HepG2 (cell line): ENCODE data around the gene C10orf90. TPM values are rescaled to one million over a fixed set of nuclear protein-coding genes. Genes with fewer than 3 reads are reported as not detected.

Experiments used
- ATAC-seq: fragments of 200-7000 bp; cut with Tn5 transposase; 3 replicates; pipeline ENCODE4 v1.9.1; 2020; ENCODE audit warnings: mild to moderate bottlenecking, moderate library complexity
- BruUV-seq: library from RNA; stranded (reverse); fragments of 400-500 nt; replicated peaks from 2 replicates; lab custom pipeline; 2021; lab: Mats Ljungman, UMichigan
- CTCF ChIA-PET: fragments of 300-600 bp; formaldehyde crosslinking; extraction: SDS; loops from one replicate; lab custom pipeline; 2021; ENCODE audit warnings: low total read pairs, inconsistent platforms, low intra/inter-chr PET ratio; lab: Yijun Ruan, JAX
- POLR2A ChIA-PET: fragments of 350-600 bp; sonication (Branson Sonifier 250); formaldehyde crosslinking; loops from one replicate; lab custom pipeline; 2020; ENCODE audit warnings: antibody characterized with exemption, inconsistent platforms; lab: Yijun Ruan, JAX
- DNase-seq: peaks from one replicate; pipeline ENCODE4 v3.0.0-alpha.2; 2015; ENCODE audit warnings: low spot score
- FAIRE-seq: peaks from 3 replicates; lab custom pipeline; 2011; peaks lifted over from hg19 to GRCh38; lab: Jason Lieb, UNC
- H2AFZ ChIP-seq: one replicate; pipeline ENCODE4 v1.6.1; 2011; ENCODE audit warnings: low read length, inconsistent platforms
- H3K27ac ChIP-seq: fragments of 300-600 bp; 3 replicates; pipeline ENCODE4 v1.8.0; 2011; ENCODE audit warnings: mixed run types, mild to moderate bottlenecking, mixed read lengths, low read length, inconsistent platforms; ENCODE audit not compliant: insufficient read depth; ENCODE audit errors: extremely low read length
- H3K27me3 ChIP-seq, 2 experiments: fragments of 200-600 bp in 1 of 2; 2 replicates in 1 of 2; 3 replicates in 1 of 2; pipeline versions ENCODE4 v1.6.0 to v1.8.0; 2011; ENCODE audit warnings: low read length in 2 of 2, mild to moderate bottlenecking in 2 of 2, moderate library complexity in 2 of 2, inconsistent platforms in 1 of 2; ENCODE audit not compliant: insufficient read depth in 2 of 2, control insufficient read depth in 1 of 2
- H3K36me3 ChIP-seq, 2 experiments: fragments of 200-600 bp in 1 of 2; replicated peaks in 1 of 2; 2 replicates in 1 of 2; 3 replicates in 1 of 2; pipeline versions ENCODE4 v1.5.1 to v1.8.0; 2011; ENCODE audit warnings: low read length in 2 of 2, inconsistent platforms in 1 of 2; ENCODE audit not compliant: insufficient read depth in 2 of 2, control insufficient read depth in 1 of 2
- H3K4me1 ChIP-seq: 2 replicates; pipeline ENCODE4 v1.5.1; 2012; ENCODE audit warnings: low read length, inconsistent platforms; ENCODE audit not compliant: insufficient read depth
- H3K4me2 ChIP-seq: 2 replicates; pipeline ENCODE4 v1.6.0; 2011; ENCODE audit warnings: low read depth, low read length, inconsistent platforms
- H3K4me3 ChIP-seq, 3 experiments: fragments of 200-600 bp in 1 of 3; sonication (generic), shearing (Covaris generic) in 1 of 3; replicated peaks in 1 of 3; 2 replicates each; pipeline ENCODE4 v1.5.1; 2011 to 2016; ENCODE audit warnings: low read length in 3 of 3, inconsistent platforms in 2 of 3, low read depth in 2 of 3, mild to moderate bottlenecking in 2 of 3, control low read depth in 1 of 3, mixed read lengths in 1 of 3; ENCODE audit not compliant: insufficient read depth in 1 of 3
- H3K79me2 ChIP-seq: one replicate; pipeline ENCODE4 v1.6.1; 2011; ENCODE audit warnings: low read length, inconsistent platforms; ENCODE audit not compliant: insufficient read depth
- H3K9ac ChIP-seq: 2 replicates; pipeline ENCODE4 v1.6.0; 2011; ENCODE audit warnings: mild to moderate bottlenecking, low read depth, low read length, inconsistent platforms; ENCODE audit not compliant: insufficient read depth
- H3K9me3 ChIP-seq: 2 replicates; pipeline ENCODE4 v1.5.1; 2012; ENCODE audit warnings: mild to moderate bottlenecking, low read length
- H4K20me1 ChIP-seq: 2 replicates; pipeline ENCODE4 v1.6.0; 2011; ENCODE audit warnings: inconsistent platforms, mild to moderate bottlenecking, low read length, moderate library complexity; ENCODE audit not compliant: insufficient read depth
- HNRNPK ChIP-seq: fragments of 200-400 bp; formaldehyde crosslinking; IDR thresholded peaks from 2 replicates; pipeline ENCODE4 v1.6.1; 2018; ENCODE audit warnings: low read length, low read depth, moderate library complexity, mild to moderate bottlenecking; ENCODE audit not compliant: poor library complexity, severe bottlenecking
- MTERF4 ChIP-seq: sonication (generic); formaldehyde crosslinking; IDR thresholded peaks from 2 replicates; pipeline ENCODE4 v1.8.0; 2023; ENCODE audit warnings: mild to moderate bottlenecking, missing genetic modification reagents
- NFRKB ChIP-seq: fragments of 450-650 bp; IDR thresholded peaks from 2 replicates; pipeline ENCODE4 v1.6.1; 2017
- U2AF1 ChIP-seq: fragments of 200-400 bp; formaldehyde crosslinking; optimal IDR thresholded peaks from 2 replicates; pipeline ENCODE3; 2017; ENCODE audit warnings: mild to moderate bottlenecking, low read depth, low read length
- ZNF569 ChIP-seq: sonication (generic); formaldehyde crosslinking; IDR thresholded peaks from 2 replicates; pipeline ENCODE4 v1.5.0; 2020; ENCODE audit warnings: mild to moderate bottlenecking, missing genetic modification reagents, moderate library complexity, borderline replicate concordance
- WGBS: methylation state at CpG from one replicate; pipeline ENCODE4 v1.1.6; 2017; ENCODE audit warnings: low lambda C conversion rate; 5-methylcytosine and 5-hydroxymethylcytosine counted together
- in situ Hi-C: cut with HindIII; loops from 2 replicates; pipeline ENCODE4 v1.10.0; 2017; ENCODE audit warnings: low pct_unique_long_range_greater_than_20kb; ENCODE audit not compliant: extremely low pct_ligation_motif_present
- intact Hi-C: fragments of 100-400 bp; cut with micrococcal nuclease; formaldehyde crosslinking; loops from one replicate; pipeline ENCODE4 v1.10.0; 2022; ENCODE audit not compliant: unreplicated experiment
- polyA plus RNA-seq, 8 experiments: library from polyadenylated mRNA; depleted of rRNA in 3 of 8; stranded (reverse) in 7 of 8; unstranded in 1 of 8; fragments of >200 nt; fragmentation: Illumina TruSeq in 4 of 8; extraction: Trizol in 4 of 8; gene quantifications; 2 replicates each; pipeline versions ENCODE4 v1.2.1 to v1.2.3, GENCODE V29; 2011 to 2016; ENCODE audit warnings: low read depth in 4 of 8, missing spikeins in 1 of 8, mixed read lengths in 1 of 8; ENCODE audit not compliant: insufficient read depth in 1 of 8
- total RNA-seq, 5 experiments: library from RNA; depleted of rRNA; stranded (reverse); fragments of >200 nt; fragmentation: Illumina TruSeq; extraction: Trizol; gene quantifications; 2 replicates each; pipeline ENCODE4 v1.2.3, GENCODE V29; 2016; ENCODE audit warnings: low read depth in 1 of 5
- TF ChIP-seq, protein P1 (sequence below): sonication (generic); formaldehyde crosslinking; IDR thresholded peaks from 2 replicates; pipeline ENCODE4 v1.8.1; 2023; ENCODE audit warnings: mild to moderate bottlenecking, missing genetic modification reagents

C10orf90 gene
- total and polyA plus RNA-seq, 2 of the 13 experiments (the other 11 are each of a cell fraction or from before 2014, with no cell fraction given): not detected

GRCh38 chr10:126617733-126618132, 52.8 kb downstream of the C10orf90 start:
- no peak overlapping the region for H3K4me2 ChIP-seq
- FAIRE-seq (no peak), ATAC-seq (no peak), DNase-seq (no peak)
- CTCF ChIA-PET: no interaction called here
- no peak overlapping the region for H2AFZ ChIP-seq
- 5% methylated on average over 3 of the region's 3 CpGs for WGBS
- H3K27ac ChIP-seq: no peak overlapping the region
- BruUV-seq: no TSS peak
- no peak overlapping the region for H3K9ac ChIP-seq
- TF ChIP-seq ZNF569 (no peak), NFRKB (no peak), MTERF4 (CRISPR knock-in tag) (no peak), U2AF1 (no peak), HNRNPK (no peak)
- TF ChIP-seq, protein P1, sequence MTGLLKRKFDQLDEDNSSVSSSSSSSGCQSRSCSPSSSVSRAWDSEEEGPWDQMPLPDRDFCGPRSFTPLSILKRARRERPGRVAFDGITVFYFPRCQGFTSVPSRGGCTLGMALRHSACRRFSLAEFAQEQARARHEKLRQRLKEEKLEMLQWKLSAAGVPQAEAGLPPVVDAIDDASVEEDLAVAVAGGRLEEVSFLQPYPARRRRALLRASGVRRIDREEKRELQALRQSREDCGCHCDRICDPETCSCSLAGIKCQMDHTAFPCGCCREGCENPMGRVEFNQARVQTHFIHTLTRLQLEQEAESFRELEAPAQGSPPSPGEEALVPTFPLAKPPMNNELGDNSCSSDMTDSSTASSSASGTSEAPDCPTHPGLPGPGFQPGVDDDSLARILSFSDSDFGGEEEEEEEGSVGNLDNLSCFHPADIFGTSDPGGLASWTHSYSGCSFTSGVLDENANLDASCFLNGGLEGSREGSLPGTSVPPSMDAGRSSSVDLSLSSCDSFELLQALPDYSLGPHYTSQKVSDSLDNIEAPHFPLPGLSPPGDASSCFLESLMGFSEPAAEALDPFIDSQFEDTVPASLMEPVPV (CRISPR knock-in tag): no peak
- H4K20me1 ChIP-seq: no peaks in the 10 kb centered on the region
- no peaks in the 10 kb centered on the region for H3K36me3 ChIP-seq
- no peaks in the 10 kb centered on the region for H3K79me2 ChIP-seq
- intact Hi-C loops (no loop called here), in situ Hi-C loops (no loop called here)
- H3K4me3 ChIP-seq: no peak overlapping the region
- H3K27me3 ChIP-seq: peaks cover 0 to 8% of the 10 kb centered on the region in 2 experiments; a peak in 3 of 5 replicates
- H3K9me3 ChIP-seq: no peaks in the 10 kb centered on the region
- POLR2A ChIA-PET: no interaction called here
- H3K4me1 ChIP-seq: no peaks in the 10 kb centered on the region
